Neutrophil (primary cell): ENCODE results near the gene DHX29.

ENCODE experiments used
- H3K27ac ChIP-seq: fragments of 200-600 bp; sonication (generic); 2 replicates; pipeline ENCODE4 v1.5.1; 2016; ENCODE audit warnings: mild to moderate bottlenecking, moderate library complexity
- H3K27me3 ChIP-seq: fragments of 200-600 bp; sonication (generic); 2 replicates; pipeline ENCODE4 v1.6.0; 2016; ENCODE audit warnings: mild to moderate bottlenecking
- H3K36me3 ChIP-seq: fragments of 200-600 bp; sonication (generic); 2 replicates; pipeline ENCODE4 v1.5.1; 2017
- H3K4me1 ChIP-seq, 2 experiments: fragments of 200-600 bp in 1 of 2; sonication (generic) in 1 of 2; 1 replicate in 1 of 2; 2 replicates in 1 of 2; pipeline versions ENCODE4 v1.5.1 to v1.6.1; 2013 to 2016; ENCODE audit warnings: low read depth in 1 of 2, low read length in 1 of 2, mild to moderate bottlenecking in 1 of 2, moderate library complexity in 1 of 2; ENCODE audit not compliant: control insufficient read depth in 1 of 2, insufficient read depth in 1 of 2
- H3K4me3 ChIP-seq, 2 experiments: fragments of 200-600 bp in 1 of 2; sonication (generic) in 1 of 2; 1 replicate in 1 of 2; 2 replicates in 1 of 2; pipeline ENCODE4 v1.5.1; 2013 to 2016; ENCODE audit warnings: low read depth in 1 of 2, low read length in 1 of 2, mild to moderate bottlenecking in 1 of 2, moderate library complexity in 1 of 2
- H3K9me3 ChIP-seq: fragments of 200-600 bp; sonication (generic); 2 replicates; pipeline ENCODE4 v1.5.1; 2016
- TF ChIP-seq, protein P1 (sequence below): fragments of 200-600 bp; sonication (generic); IDR thresholded peaks from 2 replicates; pipeline ENCODE4 v1.5.1; 2016; ENCODE audit warnings: antibody characterized with exemption

DHX29 gene

DNA sequence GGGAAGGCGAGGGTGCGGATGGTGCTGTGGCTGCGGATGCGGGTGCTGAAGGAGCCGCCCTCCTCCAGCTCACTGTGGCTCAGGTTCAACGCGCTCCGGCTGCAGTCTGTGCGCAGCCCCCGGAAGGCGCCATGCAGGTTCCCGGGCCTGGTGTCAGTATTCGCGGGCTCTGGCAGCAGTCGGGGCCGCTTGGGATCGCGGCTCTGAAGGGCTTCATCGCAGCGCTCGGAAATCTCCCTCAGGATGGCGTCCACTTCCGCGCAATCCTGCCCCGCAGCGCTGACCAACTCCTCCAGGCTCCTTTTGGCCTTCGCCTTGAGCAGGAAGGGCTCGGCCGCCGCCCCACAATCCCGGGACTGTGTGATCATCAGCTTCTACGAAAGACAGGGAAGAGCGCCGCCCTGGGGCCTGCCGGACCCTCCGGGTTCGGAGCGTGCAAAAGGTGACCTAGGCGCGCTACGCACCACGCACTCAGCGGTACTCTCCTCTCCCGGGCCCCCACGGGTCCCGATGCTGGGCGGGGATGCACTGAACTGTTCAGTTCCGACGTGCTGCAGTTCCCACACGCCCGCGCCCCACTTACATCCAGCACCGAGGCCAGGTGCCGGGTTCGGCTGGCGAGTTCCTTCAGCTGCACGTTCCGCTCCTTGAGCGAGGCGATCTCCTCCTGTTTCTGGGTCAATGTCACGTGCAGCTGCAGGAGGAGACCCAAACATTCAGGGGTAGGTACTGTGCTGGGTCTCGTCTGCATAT is 86.9 kb downstream of the DHX29 start:
- Histone ChIP-seq H3K27me3 (peaks cover 100% of the 10 kb centered on the region), H3K4me1 (peaks cover 5 to 13% of the 10 kb centered on the region in 2 experiments), H3K9me3 (peaks cover 3% of the 10 kb centered on the region), H3K27ac (no peak overlapping the region), H3K36me3 (no peaks in the 10 kb centered on the region), H3K4me3 (no peak overlapping the region)
- TF ChIP-seq, protein P1, sequence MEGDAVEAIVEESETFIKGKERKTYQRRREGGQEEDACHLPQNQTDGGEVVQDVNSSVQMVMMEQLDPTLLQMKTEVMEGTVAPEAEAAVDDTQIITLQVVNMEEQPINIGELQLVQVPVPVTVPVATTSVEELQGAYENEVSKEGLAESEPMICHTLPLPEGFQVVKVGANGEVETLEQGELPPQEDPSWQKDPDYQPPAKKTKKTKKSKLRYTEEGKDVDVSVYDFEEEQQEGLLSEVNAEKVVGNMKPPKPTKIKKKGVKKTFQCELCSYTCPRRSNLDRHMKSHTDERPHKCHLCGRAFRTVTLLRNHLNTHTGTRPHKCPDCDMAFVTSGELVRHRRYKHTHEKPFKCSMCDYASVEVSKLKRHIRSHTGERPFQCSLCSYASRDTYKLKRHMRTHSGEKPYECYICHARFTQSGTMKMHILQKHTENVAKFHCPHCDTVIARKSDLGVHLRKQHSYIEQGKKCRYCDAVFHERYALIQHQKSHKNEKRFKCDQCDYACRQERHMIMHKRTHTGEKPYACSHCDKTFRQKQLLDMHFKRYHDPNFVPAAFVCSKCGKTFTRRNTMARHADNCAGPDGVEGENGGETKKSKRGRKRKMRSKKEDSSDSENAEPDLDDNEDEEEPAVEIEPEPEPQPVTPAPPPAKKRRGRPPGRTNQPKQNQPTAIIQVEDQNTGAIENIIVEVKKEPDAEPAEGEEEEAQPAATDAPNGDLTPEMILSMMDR: no peak

DNA sequence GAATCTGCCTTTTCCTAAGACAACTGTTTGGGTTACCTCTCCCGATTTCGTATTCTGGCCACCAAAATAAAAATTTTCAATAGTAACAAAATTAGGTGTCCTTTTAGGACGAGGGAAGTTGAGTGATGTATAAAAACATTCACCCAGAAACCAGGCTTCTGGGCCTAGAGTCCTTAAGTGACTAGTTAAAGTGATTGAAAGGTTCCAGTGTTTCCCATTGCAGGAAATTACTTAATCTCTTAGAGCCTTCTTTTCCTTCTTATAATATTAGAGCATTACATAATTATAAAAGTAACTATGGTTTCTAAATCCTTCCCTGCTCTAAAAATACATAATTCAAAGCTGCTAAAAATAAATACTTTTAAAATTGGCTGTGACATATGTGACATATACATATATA is 87.7 kb downstream of the DHX29 start:
- Histone ChIP-seq H3K27ac (no peak overlapping the region), H3K36me3 (no peaks in the 10 kb centered on the region), H3K9me3 (peaks cover 3% of the 10 kb centered on the region), H3K27me3 (peaks cover 100% of the 10 kb centered on the region), H3K4me1 (peaks cover 5 to 13% of the 10 kb centered on the region in 2 experiments), H3K4me3 (no peak overlapping the region)
- TF ChIP-seq, protein P1: no peak

DNA sequence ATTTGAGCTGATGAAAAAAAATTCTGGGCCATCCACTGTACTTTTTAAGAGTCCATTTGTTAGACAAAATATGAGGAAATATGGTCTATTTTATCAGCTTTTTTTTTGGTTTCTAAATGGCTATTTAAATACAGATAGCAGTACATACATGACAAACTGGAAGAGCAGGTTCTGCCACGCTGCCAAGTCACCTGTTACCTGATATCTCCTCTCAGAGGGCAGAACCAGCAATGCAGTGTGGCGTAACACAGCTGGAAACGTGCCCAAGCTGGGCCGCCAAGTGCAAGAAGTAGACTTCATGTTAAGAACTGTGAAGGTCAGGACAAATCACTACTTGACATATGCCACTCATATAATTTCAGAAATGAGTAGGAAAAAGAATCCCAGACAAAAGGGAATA is 88.5 kb downstream of the DHX29 start:
- H3K4me1 ChIP-seq: peaks cover 5 to 13% of the 10 kb centered on the region in 2 experiments
- no peak overlapping the region for H3K27ac ChIP-seq
- peaks cover 3% of the 10 kb centered on the region for H3K9me3 ChIP-seq
- H3K27me3 ChIP-seq: peaks cover 100% of the 10 kb centered on the region
- H3K4me3 ChIP-seq: no peak overlapping the region
- no peaks in the 10 kb centered on the region for H3K36me3 ChIP-seq
- TF ChIP-seq, protein P1: no peak

DNA sequence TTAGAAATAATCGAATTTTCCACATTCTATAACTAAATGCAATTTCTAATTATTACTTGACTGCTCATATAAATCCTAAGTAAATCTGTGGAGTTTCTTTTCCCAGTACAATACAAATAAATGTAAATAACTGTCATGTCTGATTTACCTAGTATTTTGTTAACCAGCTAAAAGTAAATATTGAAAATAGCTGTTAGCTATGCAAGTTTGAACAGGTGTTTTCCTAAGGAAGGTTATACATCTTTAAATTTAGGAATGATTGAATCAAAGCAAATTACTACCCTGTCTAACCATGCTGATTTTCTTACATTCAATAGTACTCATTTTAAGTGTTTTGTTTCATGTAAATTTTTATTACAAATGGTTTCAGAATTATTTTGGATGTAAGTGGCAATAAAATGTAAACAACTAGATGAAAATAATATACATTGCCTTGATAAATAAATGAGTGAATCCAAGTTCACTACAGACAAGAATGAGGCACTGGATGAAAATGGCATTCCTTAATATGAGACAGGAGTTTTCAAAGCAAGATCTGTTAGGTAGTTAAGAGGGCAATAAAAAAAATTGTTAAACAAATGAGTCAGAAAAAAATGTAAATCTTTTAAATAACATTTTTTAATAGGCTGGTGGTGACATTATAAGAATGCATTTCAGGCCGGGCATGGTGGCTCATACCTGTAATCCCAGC is 96.2 kb downstream of the DHX29 start:
- H3K4me3 ChIP-seq: no peak overlapping the region
- H3K9me3 ChIP-seq: no peaks in the 10 kb centered on the region
- H3K27me3 ChIP-seq: peaks cover 79% of the 10 kb centered on the region
- H3K4me1 ChIP-seq: no peaks in the 10 kb centered on the region
- TF ChIP-seq, protein P1: no peak
- H3K36me3 ChIP-seq: no peaks in the 10 kb centered on the region
- H3K27ac ChIP-seq: no peak overlapping the region
